ENCODE measurements around the gene GYG1.

DNA sequence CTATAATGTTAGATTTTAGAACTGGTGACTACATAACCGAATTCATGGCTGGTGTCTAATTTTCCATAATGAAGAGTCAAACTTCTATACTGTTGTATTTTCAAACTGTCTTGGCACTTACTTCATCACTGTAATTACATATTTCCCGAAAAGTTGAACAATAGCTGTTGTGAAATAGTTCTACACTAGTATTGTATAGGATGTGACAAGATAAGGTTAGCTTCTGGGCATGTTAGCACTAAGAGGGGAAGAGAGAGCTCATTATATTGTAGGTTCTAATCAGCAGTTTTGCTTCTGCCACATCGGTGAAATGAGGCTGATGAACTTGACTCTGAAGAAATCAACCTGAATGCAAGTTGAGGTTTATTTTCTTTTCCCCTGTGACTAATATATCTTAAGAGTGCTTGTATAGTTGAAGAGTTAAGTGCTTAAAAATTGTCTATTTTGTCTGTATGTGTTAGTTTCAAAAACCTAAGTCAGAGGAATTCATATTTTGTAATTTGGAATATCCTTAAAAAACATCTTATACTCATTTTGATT, 8.9 kb downstream of the GYG1 start:
- TF ChIP-seq EP300 (IDR thresholded peaks at IDR 0.05; ENCODE audit: low read depth) = no peak
- no peak for TF ChIP-seq CTCF (IDR thresholded peaks at IDR 0.05)
- TF ChIP-seq POLR2A (IDR thresholded peaks at IDR 0.05) = no peak
